ENCODE results near the gene SLC6A13.

Gene SLC6A13

DNA sequence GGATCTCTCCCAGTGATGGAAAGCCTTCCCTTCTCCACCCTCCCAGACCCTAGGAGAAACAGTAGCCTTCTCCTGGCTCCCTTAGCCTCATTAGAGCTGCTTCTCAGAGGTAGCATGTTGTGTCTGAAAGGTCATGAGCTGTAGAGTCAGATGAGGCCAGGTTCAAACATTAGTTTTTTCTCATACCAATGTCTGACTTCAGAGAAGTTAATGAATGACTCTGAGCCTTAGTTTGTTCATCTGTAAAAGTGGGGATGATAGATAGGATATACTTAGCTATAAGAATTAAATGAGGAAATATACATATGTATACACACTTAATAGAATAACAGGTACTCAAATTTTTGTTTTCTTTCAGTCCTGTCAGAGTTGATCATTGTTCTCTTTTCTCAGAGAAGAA, 523 bp downstream of the SLC6A13 start:
- DNase-seq: no peak
- TF ChIP-seq, protein P1, sequence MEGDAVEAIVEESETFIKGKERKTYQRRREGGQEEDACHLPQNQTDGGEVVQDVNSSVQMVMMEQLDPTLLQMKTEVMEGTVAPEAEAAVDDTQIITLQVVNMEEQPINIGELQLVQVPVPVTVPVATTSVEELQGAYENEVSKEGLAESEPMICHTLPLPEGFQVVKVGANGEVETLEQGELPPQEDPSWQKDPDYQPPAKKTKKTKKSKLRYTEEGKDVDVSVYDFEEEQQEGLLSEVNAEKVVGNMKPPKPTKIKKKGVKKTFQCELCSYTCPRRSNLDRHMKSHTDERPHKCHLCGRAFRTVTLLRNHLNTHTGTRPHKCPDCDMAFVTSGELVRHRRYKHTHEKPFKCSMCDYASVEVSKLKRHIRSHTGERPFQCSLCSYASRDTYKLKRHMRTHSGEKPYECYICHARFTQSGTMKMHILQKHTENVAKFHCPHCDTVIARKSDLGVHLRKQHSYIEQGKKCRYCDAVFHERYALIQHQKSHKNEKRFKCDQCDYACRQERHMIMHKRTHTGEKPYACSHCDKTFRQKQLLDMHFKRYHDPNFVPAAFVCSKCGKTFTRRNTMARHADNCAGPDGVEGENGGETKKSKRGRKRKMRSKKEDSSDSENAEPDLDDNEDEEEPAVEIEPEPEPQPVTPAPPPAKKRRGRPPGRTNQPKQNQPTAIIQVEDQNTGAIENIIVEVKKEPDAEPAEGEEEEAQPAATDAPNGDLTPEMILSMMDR (IDR thresholded peaks at IDR 0.05; ENCODE audit: low read depth, low read length): no peak
- H3K9me3 ChIP-seq (ENCODE audit: severe bottlenecking): no peaks in the 10 kb centered on the region
- H3K27me3 ChIP-seq (ENCODE audit: insufficient read depth, low read depth, severe bottlenecking): no peaks in the 10 kb centered on the region
- H3K36me3 ChIP-seq: no peaks in the 10 kb centered on the region
- no peak overlapping the region for H3K27ac ChIP-seq
- H3K4me3 ChIP-seq (ENCODE audit: low read depth, low read length): no peak overlapping the region

GRCh38 chr12:257521-258321, 4.9 kb downstream of the SLC6A13 start:
- TF ChIP-seq, protein P1 (IDR thresholded peaks at IDR 0.05; ENCODE audit: low read depth, low read length): no peak
- Histone ChIP-seq H3K27ac (no peak overlapping the region), H3K27me3 (ENCODE audit: insufficient read depth, low read depth, severe bottlenecking) (no peaks in the 10 kb centered on the region), H3K36me3 (no peaks in the 10 kb centered on the region), H3K9me3 (ENCODE audit: severe bottlenecking) (no peaks in the 10 kb centered on the region), H3K4me3 (ENCODE audit: low read depth, low read length) (no peak overlapping the region)
- peak; percentile 35 for DNase-seq

DNA sequence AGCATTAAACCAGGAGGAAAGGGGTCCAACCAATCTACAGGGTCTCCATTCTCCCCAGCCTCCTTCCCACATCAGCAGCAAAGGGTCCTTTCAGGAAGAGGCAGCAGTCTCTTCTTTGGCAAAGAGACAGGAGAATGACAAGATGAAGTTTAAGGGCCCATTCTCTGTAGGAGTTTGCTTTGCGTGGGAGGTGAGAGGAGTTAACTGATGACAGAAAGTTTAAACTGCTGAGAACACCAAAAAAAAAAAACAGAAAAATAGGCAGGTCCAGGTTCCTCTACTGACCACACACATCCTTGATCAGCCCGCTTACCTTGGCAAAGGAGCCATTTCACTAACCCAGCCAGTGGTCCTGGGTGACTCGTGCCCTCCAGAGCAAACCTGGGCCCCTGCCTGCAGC, 5.7 kb downstream of the SLC6A13 start:
- H3K9me3 ChIP-seq (ENCODE audit: severe bottlenecking): no peaks in the 10 kb centered on the region
- H3K27me3 ChIP-seq (ENCODE audit: insufficient read depth, low read depth, severe bottlenecking): no peaks in the 10 kb centered on the region
- H3K36me3 ChIP-seq: no peaks in the 10 kb centered on the region
- no peak overlapping the region for H3K27ac ChIP-seq
- no peak for DNase-seq
- TF ChIP-seq, protein P1 (IDR thresholded peaks at IDR 0.05; ENCODE audit: low read depth, low read length): no peak
- no peak overlapping the region for H3K4me3 ChIP-seq (ENCODE audit: low read depth, low read length)

GRCh38 chr12:256225-256624, 6.4 kb downstream of the SLC6A13 start:
- TF ChIP-seq, protein P1 (IDR thresholded peaks at IDR 0.05; ENCODE audit: low read depth, low read length): no peak
- H3K27ac ChIP-seq: no peak overlapping the region
- no peaks in the 10 kb centered on the region for H3K27me3 ChIP-seq (ENCODE audit: insufficient read depth, low read depth, severe bottlenecking)
- no peak overlapping the region for H3K4me3 ChIP-seq (ENCODE audit: low read depth, low read length)
- H3K36me3 ChIP-seq: no peaks in the 10 kb centered on the region
- no peaks in the 10 kb centered on the region for H3K9me3 ChIP-seq (ENCODE audit: severe bottlenecking)
- DNase-seq: no peak

- H3K27me3 ChIP-seq (ENCODE audit: insufficient read depth, low read depth, severe bottlenecking): no peaks in the 10 kb centered on the region
- no peak for DNase-seq
- no peak overlapping the region for H3K4me3 ChIP-seq (ENCODE audit: low read depth, low read length)
- TF ChIP-seq, protein P1 (IDR thresholded peaks at IDR 0.05; ENCODE audit: low read depth, low read length): no peak
- no peaks in the 10 kb centered on the region for H3K36me3 ChIP-seq
- no peak overlapping the region for H3K27ac ChIP-seq
- H3K9me3 ChIP-seq (ENCODE audit: severe bottlenecking): no peaks in the 10 kb centered on the region
These were observed 7.7 kb downstream of the SLC6A13 start for GRCh38 chr12:254912-255311.

DNA sequence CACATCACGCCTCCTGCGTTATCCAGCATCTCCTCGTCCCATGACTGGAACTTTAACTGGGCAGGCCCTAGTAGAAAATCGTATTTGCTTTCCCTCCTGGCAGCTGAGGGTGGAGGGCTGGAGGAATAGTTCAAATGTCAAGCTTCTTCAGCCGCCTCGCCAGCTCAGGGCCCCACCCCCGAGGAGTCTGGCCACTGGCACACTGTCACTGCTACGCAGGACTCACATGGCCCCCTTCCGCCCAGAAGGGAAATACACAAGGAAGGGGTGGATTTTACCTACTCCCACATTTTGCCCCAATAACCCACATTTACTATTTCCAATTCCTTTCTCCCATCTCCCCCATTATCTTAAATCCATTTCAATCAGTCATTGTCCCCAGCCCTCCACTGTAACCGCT, 8.6 kb downstream of the SLC6A13 start:
- H3K36me3 ChIP-seq: no peaks in the 10 kb centered on the region

More for the DNA sequence above, 8.6 kb downstream of the SLC6A13 start:
- Histone ChIP-seq H3K9me3 (ENCODE audit: severe bottlenecking) (no peaks in the 10 kb centered on the region), H3K27me3 (ENCODE audit: insufficient read depth, low read depth, severe bottlenecking) (no peaks in the 10 kb centered on the region), H3K27ac (no peak overlapping the region), H3K4me3 (ENCODE audit: low read depth, low read length) (no peak overlapping the region)
- DNase-seq: no peak
- TF ChIP-seq, protein P1 (IDR thresholded peaks at IDR 0.05; ENCODE audit: low read depth, low read length): no peak

Data from WERI-Rb-1 (cell line).